Measurements from ENCODE around the gene RNF168. TPM values are rescaled to one million over a fixed set of nuclear protein-coding genes. Genes with fewer than 3 reads are reported as not detected.
"Not testable (repeated sequence)": the region's sequence is repeated elsewhere in the genome, so short reads cannot be mapped to it uniquely, and the experiment has no call there.

Gene RNF168, protein sequence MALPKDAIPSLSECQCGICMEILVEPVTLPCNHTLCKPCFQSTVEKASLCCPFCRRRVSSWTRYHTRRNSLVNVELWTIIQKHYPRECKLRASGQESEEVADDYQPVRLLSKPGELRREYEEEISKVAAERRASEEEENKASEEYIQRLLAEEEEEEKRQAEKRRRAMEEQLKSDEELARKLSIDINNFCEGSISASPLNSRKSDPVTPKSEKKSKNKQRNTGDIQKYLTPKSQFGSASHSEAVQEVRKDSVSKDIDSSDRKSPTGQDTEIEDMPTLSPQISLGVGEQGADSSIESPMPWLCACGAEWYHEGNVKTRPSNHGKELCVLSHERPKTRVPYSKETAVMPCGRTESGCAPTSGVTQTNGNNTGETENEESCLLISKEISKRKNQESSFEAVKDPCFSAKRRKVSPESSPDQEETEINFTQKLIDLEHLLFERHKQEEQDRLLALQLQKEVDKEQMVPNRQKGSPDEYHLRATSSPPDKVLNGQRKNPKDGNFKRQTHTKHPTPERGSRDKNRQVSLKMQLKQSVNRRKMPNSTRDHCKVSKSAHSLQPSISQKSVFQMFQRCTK
- total RNA-seq: 10 to 100 TPM; 21.2 to 55.9 (median 35.9) TPM
- polyA plus RNA-seq: 10 to 100 TPM in 1 of 2 donors, 1 to 10 TPM in 1; 8.5 to 12.1 TPM
- total RNA-seq: 81.6 reads per million, percentile 81 among the genes with 10 or more reads in this experiment

DNA sequence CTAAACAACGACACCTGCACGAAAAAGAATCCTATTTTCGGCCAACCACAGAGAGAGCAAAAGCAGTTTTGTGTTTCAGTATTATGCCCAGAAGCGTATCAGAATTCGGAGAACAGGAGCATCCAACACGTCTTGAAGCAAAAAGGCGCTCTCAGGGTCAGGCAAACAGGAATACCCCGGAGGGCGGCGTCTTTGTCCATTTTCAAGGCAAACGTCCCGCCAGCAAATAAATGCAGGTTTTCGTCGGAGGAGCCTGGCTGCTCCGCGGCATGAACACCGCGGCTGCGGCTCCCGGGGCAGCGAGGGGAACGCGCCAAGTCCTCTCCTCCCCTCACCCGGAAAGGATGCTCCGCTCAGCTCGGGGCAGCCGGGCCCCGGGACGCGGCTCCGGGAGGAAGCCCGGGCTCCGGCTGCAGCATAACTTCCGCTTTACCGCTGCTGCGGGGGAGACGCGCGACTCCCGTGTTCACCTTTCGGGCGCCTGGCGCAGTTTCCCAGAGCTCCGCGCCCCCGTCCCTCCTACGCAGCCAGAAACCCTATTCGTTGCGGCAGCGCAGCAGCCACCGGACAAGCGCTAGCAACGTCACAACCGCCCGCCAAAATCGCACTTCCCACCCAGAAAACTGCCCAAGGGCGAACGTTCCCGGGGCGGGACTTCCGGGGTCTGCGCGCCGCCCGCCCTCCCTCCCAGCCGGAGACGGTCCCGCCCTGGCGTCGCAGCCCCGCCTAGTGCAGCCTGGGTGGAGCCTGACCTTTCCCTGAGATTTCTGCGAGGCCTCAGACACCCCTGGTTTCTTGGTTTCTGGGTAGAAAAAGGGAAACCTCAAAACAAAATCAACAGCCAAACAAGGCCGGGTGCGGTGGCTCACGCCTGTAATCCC lies at the start of gene RNF168:
Gene RNF168, minus strand, starts transcription at position 573 of the 881 bp plus-strand sequence. CDS start 595 bp downstream, outside the sequence.
- Histone ChIP-seq H3K4me1 (ENCODE audit: control insufficient read depth in 2 of 2, insufficient read depth in 2 of 2, low read length in 2 of 2) (peaks cover 12 to 16% of the 10 kb centered on the region in 2 donors), H3K4me3 (ENCODE audit: low read length) (peak within 1 kb of the TSS; percentile 94), H3K9me3 (ENCODE audit: control insufficient read depth in 2 of 3, low read length in 3 of 3) (no peaks in the 10 kb centered on the region), H3K27ac (ENCODE audit: low read depth, low read length) (peak within 1 kb of the TSS; percentile 79), H3K36me3 (ENCODE audit: control insufficient read depth in 2 of 3, insufficient read depth in 3 of 3, low read length in 3 of 3) (peaks cover 0 to 12% (median 0%) of the 10 kb centered on the region in 3 experiments), H3K27me3 (ENCODE audit: control insufficient read depth in 2 of 2, insufficient read depth in 2 of 2, low read length in 2 of 2) (no peaks in the 10 kb centered on the region)
- H3K4me3 Mint-ChIP-seq: peak within 1 kb of the TSS; percentile 92 to 100 (median 98)
- peak within 1 kb of the TSS; percentile 86 to 97 (median 95) for H3K27ac Mint-ChIP-seq
- POLR2A ChIA-PET: interaction anchor here (0.6 to 3.1 kb wide), 6 partner anchors 25 to 918 kb away, joined by 3 to 8 read pairs (median 4); partner anchors contain the start of gene UBXN7
- intact Hi-C loops (cut with micrococcal nuclease): loop anchor here (1.0 to 5.0 kb wide), 16 partner anchors 17 to 1233 kb away; partner anchors contain the start of genes DYNLT2B (in 2 of the 2), FBXO45 (in 2 of the 2), NCBP2 (in 2 of the 2) and TFRC (in 2 of the 2)
- peak; percentile 90 for ATAC-seq
- CTCF ChIA-PET: no interaction called here
- peaks cover 1 to 42% (median 10%) of the 10 kb centered on the region in 5 donors for H3K36me3 Mint-ChIP-seq
- peaks cover 0 to 10% (median 0%) of the 10 kb centered on the region in 5 donors for H3K27me3 Mint-ChIP-seq
- DNase-seq: peak; percentile 67 to 92 (median 74)
- peaks cover 25 to 41% (median 35%) of the 10 kb centered on the region in 7 donors for H3K4me1 Mint-ChIP-seq
- peaks cover 0 to 13% (median 6%) of the 10 kb centered on the region in 11 donors for H3K9me3 Mint-ChIP-seq

DNA sequence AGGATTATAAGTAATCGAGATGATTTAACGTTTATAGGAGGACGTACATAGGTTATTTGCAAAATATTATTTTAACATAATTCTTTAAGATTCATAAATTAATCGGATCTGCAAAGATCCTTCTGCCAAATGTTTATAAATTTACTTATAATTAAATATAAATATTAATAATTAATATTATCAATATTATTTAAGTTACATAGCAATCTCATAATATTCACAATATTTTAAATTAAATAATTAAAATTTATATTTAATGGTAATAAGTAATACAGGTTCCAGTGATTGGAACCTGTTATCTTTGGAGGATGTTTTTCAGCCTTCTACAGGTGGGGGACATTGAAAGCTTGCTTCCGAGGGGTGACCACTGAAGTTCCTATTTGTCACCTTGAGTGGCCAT lies 48.7 kb upstream of the RNF168 start:
- intact Hi-C loops (cut with micrococcal nuclease): no loop called here
- no peak overlapping the region for H3K27ac Mint-ChIP-seq

DNA sequence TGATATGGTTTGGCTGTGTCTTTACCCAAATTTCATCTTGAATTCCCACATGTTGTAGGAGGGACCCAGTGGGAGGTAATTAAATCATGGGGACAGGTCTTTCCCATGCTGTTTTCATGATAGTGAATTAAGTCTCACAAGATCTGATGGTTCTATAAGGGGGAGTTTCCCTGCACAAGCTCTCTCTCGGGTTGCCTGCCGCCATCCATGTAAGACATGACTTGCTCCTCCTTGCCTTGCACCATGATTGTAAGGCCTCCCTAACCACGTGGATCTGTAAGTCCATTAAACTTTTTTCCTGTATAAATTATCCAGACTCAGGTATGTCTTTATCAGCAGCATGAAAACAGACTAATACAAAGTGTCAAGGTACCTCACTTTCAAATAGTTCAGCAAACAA lies 46.6 kb upstream of the RNF168 start:
- H3K4me1 Mint-ChIP-seq; intact Hi-C loops (cut with micrococcal nuclease); H3K27me3 ChIP-seq (ENCODE audit: control insufficient read depth in 2 of 2, insufficient read depth in 2 of 2, low read length in 2 of 2); H3K27ac Mint-ChIP-seq; POLR2A ChIA-PET; H3K4me1 ChIP-seq (ENCODE audit: control insufficient read depth in 2 of 2, insufficient read depth in 2 of 2, low read length in 2 of 2); H3K4me3 ChIP-seq (ENCODE audit: low read length); H3K27ac ChIP-seq (ENCODE audit: low read depth, low read length); H3K27me3 Mint-ChIP-seq; H3K4me3 Mint-ChIP-seq; H3K9me3 ChIP-seq (ENCODE audit: control insufficient read depth in 2 of 3, low read length in 3 of 3); ATAC-seq; DNase-seq; H3K36me3 ChIP-seq (ENCODE audit: control insufficient read depth in 2 of 3, insufficient read depth in 3 of 3, low read length in 3 of 3): not testable (repeated sequence)
- Mint-ChIP-seq H3K36me3 (peaks cover 5 to 30% (median 10%) of the 10 kb centered on the region in 5 donors), H3K9me3 (peaks cover 0 to 21% (median 7%) of the 10 kb centered on the region in 11 donors)
- CTCF ChIA-PET: interaction anchor here (0.9 kb wide), 1 partner anchor 18 kb away, joined by 3 read pairs; no protein-coding TSS in a partner anchor

More for the DNA sequence above, 48.7 kb upstream of the RNF168 start:
- Mint-ChIP-seq H3K27me3 (peaks cover 0 to 3% (median 0%) of the 10 kb centered on the region in 5 donors), H3K4me1 (peaks cover 0 to 8% (median 5%) of the 10 kb centered on the region in 7 donors), H3K36me3 (peaks cover 5 to 35% (median 11%) of the 10 kb centered on the region in 5 donors), H3K9me3 (peaks cover 0 to 21% (median 7%) of the 10 kb centered on the region in 11 donors), H3K4me3 (no peak overlapping the region)
- peaks cover 0 to 5% (median 0%) of the 10 kb centered on the region in 3 experiments for H3K36me3 ChIP-seq (ENCODE audit: control insufficient read depth in 2 of 3, insufficient read depth in 3 of 3, low read length in 3 of 3)
- DNase-seq (no peak), ATAC-seq (no peak)
- no peaks in the 10 kb centered on the region for H3K4me1 ChIP-seq (ENCODE audit: control insufficient read depth in 2 of 2, insufficient read depth in 2 of 2, low read length in 2 of 2)
- POLR2A ChIA-PET: interaction anchor here (1.0 kb wide), 1 partner anchor 24 kb away, joined by 3 read pairs; no protein-coding TSS in a partner anchor
- H3K27ac ChIP-seq (ENCODE audit: low read depth, low read length): no peak overlapping the region
- CTCF ChIA-PET: no interaction called here
- H3K27me3 ChIP-seq (ENCODE audit: control insufficient read depth in 2 of 2, insufficient read depth in 2 of 2, low read length in 2 of 2): no peaks in the 10 kb centered on the region
- peaks cover 0 to 6% (median 0%) of the 10 kb centered on the region in 3 experiments for H3K9me3 ChIP-seq (ENCODE audit: control insufficient read depth in 2 of 3, low read length in 3 of 3)
- H3K4me3 ChIP-seq (ENCODE audit: low read length): no peak overlapping the region

GRCh38 chr3:196549312-196549711 lies 45.7 kb upstream of the RNF168 start:
- H3K27ac Mint-ChIP-seq; H3K9me3 ChIP-seq (ENCODE audit: control insufficient read depth in 2 of 3, low read length in 3 of 3); H3K4me3 ChIP-seq (ENCODE audit: low read length); H3K4me1 ChIP-seq (ENCODE audit: control insufficient read depth in 2 of 2, insufficient read depth in 2 of 2, low read length in 2 of 2); H3K4me1 Mint-ChIP-seq; intact Hi-C loops (cut with micrococcal nuclease); ATAC-seq; H3K27me3 ChIP-seq (ENCODE audit: control insufficient read depth in 2 of 2, insufficient read depth in 2 of 2, low read length in 2 of 2); DNase-seq; H3K36me3 ChIP-seq (ENCODE audit: control insufficient read depth in 2 of 3, insufficient read depth in 3 of 3, low read length in 3 of 3); POLR2A ChIA-PET; H3K4me3 Mint-ChIP-seq; H3K27ac ChIP-seq (ENCODE audit: low read depth, low read length): not testable (repeated sequence)
- Mint-ChIP-seq H3K27me3 (peaks cover 0 to 12% (median 4%) of the 10 kb centered on the region in 5 donors), H3K9me3 (peaks cover 0 to 21% (median 7%) of the 10 kb centered on the region in 11 donors), H3K36me3 (peaks cover 5 to 25% (median 7%) of the 10 kb centered on the region in 5 donors)
- CTCF ChIA-PET: interaction anchor here (0.9 kb wide), 1 partner anchor 17 kb away, joined by 3 read pairs; no protein-coding TSS in a partner anchor

- H3K9me3 ChIP-seq (ENCODE audit: control insufficient read depth in 2 of 3, low read length in 3 of 3): peaks cover 0 to 6% (median 0%) of the 10 kb centered on the region in 3 experiments
- Mint-ChIP-seq H3K27ac (no peak overlapping the region), H3K4me3 (no peak overlapping the region), H3K9me3 (peaks cover 0 to 21% (median 7%) of the 10 kb centered on the region in 11 donors), H3K36me3 (peaks cover 0 to 20% (median 5%) of the 10 kb centered on the region in 5 donors), H3K4me1 (no peaks in the 10 kb centered on the region), H3K27me3 (peaks cover 0 to 12% (median 6%) of the 10 kb centered on the region in 5 donors)
- no peaks in the 10 kb centered on the region for H3K36me3 ChIP-seq (ENCODE audit: control insufficient read depth in 2 of 3, insufficient read depth in 3 of 3, low read length in 3 of 3)
- no peak overlapping the region for H3K4me3 ChIP-seq (ENCODE audit: low read length)
- DNase-seq (no peak), ATAC-seq (no peak)
- CTCF ChIA-PET: interaction anchor here (0.6 to 0.7 kb wide), 3 partner anchors 20 to 1053 kb away, joined by 3 to 5 read pairs (median 4); no protein-coding TSS in a partner anchor
- no peaks in the 10 kb centered on the region for H3K4me1 ChIP-seq (ENCODE audit: control insufficient read depth in 2 of 2, insufficient read depth in 2 of 2, low read length in 2 of 2)
- H3K27ac ChIP-seq (ENCODE audit: low read depth, low read length): no peak overlapping the region
- H3K27me3 ChIP-seq (ENCODE audit: control insufficient read depth in 2 of 2, insufficient read depth in 2 of 2, low read length in 2 of 2): no peaks in the 10 kb centered on the region
- POLR2A ChIA-PET: no interaction called here
- intact Hi-C loops (cut with micrococcal nuclease): no loop called here
Observed at GRCh38 chr3:196547067-196547466, 43.5 kb upstream of the RNF168 start.

GRCh38 chr3:196546537-196546936 lies 43.0 kb upstream of the RNF168 start:
- H3K4me3 Mint-ChIP-seq: no peak overlapping the region
- ATAC-seq: no peak
- H3K27me3 Mint-ChIP-seq: peaks cover 0 to 12% (median 6%) of the 10 kb centered on the region in 5 donors
- intact Hi-C loops (cut with micrococcal nuclease): no loop called here
- no peaks in the 10 kb centered on the region for H3K36me3 ChIP-seq (ENCODE audit: control insufficient read depth in 2 of 3, insufficient read depth in 3 of 3, low read length in 3 of 3)
- no peak overlapping the region for H3K4me3 ChIP-seq (ENCODE audit: low read length)
- no peak overlapping the region for H3K27ac ChIP-seq (ENCODE audit: low read depth, low read length)
- no peaks in the 10 kb centered on the region for H3K4me1 Mint-ChIP-seq
- no peaks in the 10 kb centered on the region for H3K4me1 ChIP-seq (ENCODE audit: control insufficient read depth in 2 of 2, insufficient read depth in 2 of 2, low read length in 2 of 2)
- peaks cover 0 to 18% (median 5%) of the 10 kb centered on the region in 5 donors for H3K36me3 Mint-ChIP-seq
- POLR2A ChIA-PET: no interaction called here
- H3K9me3 Mint-ChIP-seq: peaks cover 0 to 21% (median 7%) of the 10 kb centered on the region in 11 donors
- H3K27me3 ChIP-seq (ENCODE audit: control insufficient read depth in 2 of 2, insufficient read depth in 2 of 2, low read length in 2 of 2): no peaks in the 10 kb centered on the region
- H3K9me3 ChIP-seq (ENCODE audit: control insufficient read depth in 2 of 3, low read length in 3 of 3): peaks cover 0 to 6% (median 0%) of the 10 kb centered on the region in 3 experiments
- DNase-seq: no peak
- H3K27ac Mint-ChIP-seq: no peak overlapping the region
- CTCF ChIA-PET: no interaction called here
